T-helper 2 cell treated with Interferon-gamma antibody and Interleukin-4, amounts not matched to agents 5 μg/mL and 100 μg/mL, for 36 hours (primary cell): ENCODE data around the gene SH2D4B.

ENCODE experiments used
- DNase-seq: peaks from one replicate; pipeline ENCODE4 v3.0.0; 2021; ENCODE audit warnings: low spot score
- H3K27ac Mint-ChIP-seq: one replicate; pipeline ENCODE4 v1.8.0; 2021; ENCODE audit warnings: mild to moderate bottlenecking, mixed read lengths
- H3K27me3 Mint-ChIP-seq: one replicate; pipeline ENCODE4 v1.8.0; 2021; ENCODE audit warnings: low read depth, mixed read lengths
- H3K36me3 Mint-ChIP-seq: one replicate; pipeline ENCODE4 v1.8.0; 2021; ENCODE audit warnings: low read depth, mixed read lengths
- H3K4me1 Mint-ChIP-seq: one replicate; pipeline ENCODE4 v1.8.0; 2021; ENCODE audit warnings: low read depth, mixed read lengths
- H3K4me3 Mint-ChIP-seq: one replicate; pipeline ENCODE4 v1.8.0; 2022; ENCODE audit warnings: mild to moderate bottlenecking, moderate library complexity, mixed read lengths
- H3K9me3 Mint-ChIP-seq: one replicate; pipeline ENCODE4 v1.8.0; 2021; ENCODE audit warnings: mixed read lengths

SH2D4B gene

GRCh38 chr10:80537736-80538480 lies at the start of gene SH2D4B:
SH2D4B (plus strand) TSS chr10:80537902; CDS start chr10:80538332, 430 bp downstream.
- H3K36me3 Mint-ChIP-seq, result peaks cover 4% of the 10 kb centered on the region
- H3K4me1 Mint-ChIP-seq, result peaks cover 13% of the 10 kb centered on the region
- peak within 1 kb of the TSS; percentile 87 for H3K27ac Mint-ChIP-seq
- H3K4me3 Mint-ChIP-seq, result peak within 1 kb of the TSS; percentile 91
- H3K27me3 Mint-ChIP-seq, result no peaks in the 10 kb centered on the region
- DNase-seq, result no peak
- H3K9me3 Mint-ChIP-seq, result no peaks in the 10 kb centered on the region

GRCh38 chr10:80488539-80489066 lies 49.1 kb upstream of the SH2D4B start:
- DNase-seq, result no peak
- peak overlapping the region; percentile 87 for H3K27ac Mint-ChIP-seq
- peaks cover 89% of the 10 kb centered on the region for H3K4me1 Mint-ChIP-seq
- peak overlapping the region; percentile 86 for H3K4me3 Mint-ChIP-seq
- peaks cover 70% of the 10 kb centered on the region for H3K36me3 Mint-ChIP-seq
- no peaks in the 10 kb centered on the region for H3K9me3 Mint-ChIP-seq
- H3K27me3 Mint-ChIP-seq, result no peaks in the 10 kb centered on the region

GRCh38 chr10:80489371-80490112 lies 48.2 kb upstream of the SH2D4B start:
- Mint-ChIP-seq H3K4me1 (peaks cover 92% of the 10 kb centered on the region), H3K27ac (peak overlapping the region; percentile 23), H3K27me3 (no peaks in the 10 kb centered on the region), H3K9me3 (no peaks in the 10 kb centered on the region), H3K4me3 (no peak overlapping the region), H3K36me3 (peaks cover 74% of the 10 kb centered on the region)
- no peak for DNase-seq

GRCh38 chr10:80491251-80492102 lies 46.2 kb upstream of the SH2D4B start:
- Mint-ChIP-seq H3K27ac (peak overlapping the region; percentile 70), H3K4me3 (peak overlapping the region; percentile 9), H3K36me3 (peaks cover 79% of the 10 kb centered on the region), H3K4me1 (peaks cover 84% of the 10 kb centered on the region), H3K27me3 (no peaks in the 10 kb centered on the region), H3K9me3 (peaks cover 5% of the 10 kb centered on the region)
- no peak for DNase-seq

- H3K9me3 Mint-ChIP-seq, result peaks cover 12% of the 10 kb centered on the region
- H3K27me3 Mint-ChIP-seq, result no peaks in the 10 kb centered on the region
- peaks cover 91% of the 10 kb centered on the region for H3K36me3 Mint-ChIP-seq
- peaks cover 83% of the 10 kb centered on the region for H3K4me1 Mint-ChIP-seq
- peak overlapping the region; percentile 74 for H3K4me3 Mint-ChIP-seq
- peak overlapping the region; percentile 87 for H3K27ac Mint-ChIP-seq
- no peak for DNase-seq
Measured at GRCh38 chr10:80492848-80493521, 44.7 kb upstream of the SH2D4B start.

- peak overlapping the region; percentile 87 for H3K27ac Mint-ChIP-seq
- H3K4me3 Mint-ChIP-seq, result peak overlapping the region; percentile 74
- H3K4me1 Mint-ChIP-seq, result peaks cover 83% of the 10 kb centered on the region
- peaks cover 12% of the 10 kb centered on the region for H3K9me3 Mint-ChIP-seq
- no peaks in the 10 kb centered on the region for H3K27me3 Mint-ChIP-seq
- H3K36me3 Mint-ChIP-seq, result peaks cover 89% of the 10 kb centered on the region
- no peak for DNase-seq
Measured at GRCh38 chr10:80493522-80494051, 44.1 kb upstream of the SH2D4B start.

- no peak for DNase-seq
- Mint-ChIP-seq H3K36me3 (peaks cover 73% of the 10 kb centered on the region), H3K4me1 (peaks cover 77% of the 10 kb centered on the region), H3K4me3 (no peak overlapping the region), H3K27me3 (no peaks in the 10 kb centered on the region), H3K27ac (no peak overlapping the region), H3K9me3 (peaks cover 12% of the 10 kb centered on the region)
Measured at GRCh38 chr10:80496555-80497172, 41.0 kb upstream of the SH2D4B start.

- Mint-ChIP-seq H3K36me3 (peaks cover 73% of the 10 kb centered on the region), H3K27me3 (no peaks in the 10 kb centered on the region), H3K9me3 (peaks cover 12% of the 10 kb centered on the region), H3K27ac (peak overlapping the region; percentile 74), H3K4me1 (peaks cover 79% of the 10 kb centered on the region), H3K4me3 (peak overlapping the region; percentile 74)
- DNase-seq, result no peak
Measured at GRCh38 chr10:80497187-80498077, 40.3 kb upstream of the SH2D4B start.

GRCh38 chr10:80498078-80498832 lies 39.4 kb upstream of the SH2D4B start:
- Mint-ChIP-seq H3K27ac (peak overlapping the region; percentile 86), H3K9me3 (peaks cover 12% of the 10 kb centered on the region), H3K27me3 (no peaks in the 10 kb centered on the region), H3K4me3 (peak overlapping the region; percentile 74), H3K4me1 (peaks cover 81% of the 10 kb centered on the region), H3K36me3 (peaks cover 76% of the 10 kb centered on the region)
- DNase-seq, result no peak

- H3K4me3 Mint-ChIP-seq, result peak overlapping the region; percentile 74
- H3K36me3 Mint-ChIP-seq, result peaks cover 72% of the 10 kb centered on the region
- DNase-seq, result peak; percentile 71
- H3K27me3 Mint-ChIP-seq, result no peaks in the 10 kb centered on the region
- peak overlapping the region; percentile 86 for H3K27ac Mint-ChIP-seq
- H3K9me3 Mint-ChIP-seq, result peaks cover 12% of the 10 kb centered on the region
- H3K4me1 Mint-ChIP-seq, result peaks cover 79% of the 10 kb centered on the region
Measured at GRCh38 chr10:80498833-80499741, 38.6 kb upstream of the SH2D4B start.
